Astrocyte (in vitro differentiated cells and primary cell): Measurements from ENCODE around the gene MIGA1. TPM values are rescaled to one million over a fixed set of nuclear protein-coding genes. Genes with fewer than 3 reads are reported as not detected.
A peak's percentile ranks its signal among the peaks of the same experiment; 100 is the strongest.

Source experiments
- DNase-seq: peaks from one replicate; pipeline ENCODE4 v3.0.0-alpha.2; 2010; ENCODE audit warnings: low read depth
- FAIRE-seq: peaks from 2 replicates; lab custom pipeline; 2011; peaks lifted over from hg19 to GRCh38; lab: Jason Lieb, UNC
- H2AFZ ChIP-seq: 2 replicates; pipeline ENCODE4 v1.6.0; 2012; ENCODE audit warnings: low read depth, low read length, inconsistent platforms
- H3K27ac ChIP-seq: 2 replicates; pipeline ENCODE4 v1.5.1; 2011; ENCODE audit warnings: low read depth, low read length, inconsistent platforms
- H3K27me3 ChIP-seq: 2 replicates; pipeline ENCODE4 v1.6.0; 2011; ENCODE audit warnings: low read length, inconsistent platforms; ENCODE audit not compliant: insufficient read depth
- H3K36me3 ChIP-seq: 2 replicates; pipeline ENCODE4 v1.5.1; 2011; ENCODE audit warnings: low read length, inconsistent platforms; ENCODE audit not compliant: insufficient read depth
- H3K4me1 ChIP-seq: 2 replicates; pipeline ENCODE4 v1.5.1; 2011; ENCODE audit warnings: low read length, inconsistent platforms; ENCODE audit not compliant: insufficient read depth
- H3K4me2 ChIP-seq: 2 replicates; pipeline ENCODE4 v1.6.0; 2012; ENCODE audit warnings: low read length, inconsistent platforms
- H3K4me3 ChIP-seq: 2 replicates; pipeline ENCODE4 v1.5.1; 2011; ENCODE audit warnings: low read depth, mild to moderate bottlenecking, low read length, inconsistent platforms; ENCODE audit not compliant: insufficient read depth
- H3K79me2 ChIP-seq: 2 replicates; pipeline ENCODE4 v1.6.0; 2012; ENCODE audit warnings: mild to moderate bottlenecking, low read length, inconsistent platforms; ENCODE audit not compliant: insufficient read depth
- H3K9ac ChIP-seq: 2 replicates; pipeline ENCODE4 v1.6.0; 2012; ENCODE audit warnings: mild to moderate bottlenecking, low read length, inconsistent platforms
- H3K9me3 ChIP-seq: 2 replicates; pipeline ENCODE4 v1.5.1; 2012; ENCODE audit warnings: low read depth, mild to moderate bottlenecking, low read length, inconsistent platforms; ENCODE audit not compliant: insufficient read depth
- H4K20me1 ChIP-seq: 2 replicates; pipeline ENCODE4 v1.6.0; 2012; ENCODE audit warnings: low read length, inconsistent platforms; ENCODE audit not compliant: insufficient read depth
- H3K27ac Mint-ChIP-seq: one replicate; pipeline ENCODE4 v1.8.0; 2021; ENCODE audit warnings: mild to moderate bottlenecking, mixed read lengths; ENCODE audit not compliant: unreplicated experiment
- H3K27me3 Mint-ChIP-seq: one replicate; pipeline ENCODE4 v1.8.0; 2021; ENCODE audit warnings: low read depth, mixed read lengths; ENCODE audit not compliant: unreplicated experiment
- H3K36me3 Mint-ChIP-seq: one replicate; pipeline ENCODE4 v1.8.0; 2021; ENCODE audit warnings: low read depth, mixed read lengths; ENCODE audit not compliant: unreplicated experiment
- H3K4me1 Mint-ChIP-seq: one replicate; pipeline ENCODE4 v1.8.0; 2021; ENCODE audit warnings: low read depth, mixed read lengths; ENCODE audit not compliant: unreplicated experiment
- H3K4me3 Mint-ChIP-seq: one replicate; pipeline ENCODE4 v1.8.0; 2021; ENCODE audit warnings: mild to moderate bottlenecking, moderate library complexity, mixed read lengths; ENCODE audit not compliant: unreplicated experiment
- H3K9me3 Mint-ChIP-seq: one replicate; pipeline ENCODE4 v1.8.0; 2021; ENCODE audit warnings: mild to moderate bottlenecking, mixed read lengths; ENCODE audit not compliant: unreplicated experiment
- CTCF ChIP-seq: IDR thresholded peaks from 2 replicates; pipeline ENCODE4 v1.5.1; 2011; ENCODE audit warnings: low read depth, mild to moderate bottlenecking, inconsistent platforms, low read length, moderate library complexity; ENCODE audit not compliant: insufficient read depth
- EZH2 ChIP-seq: IDR thresholded peaks from 2 replicates; pipeline ENCODE4 v1.6.1; 2012; ENCODE audit warnings: mild to moderate bottlenecking, low read length, inconsistent platforms; ENCODE audit not compliant: insufficient read depth
- total RNA-seq: library from RNA; stranded (reverse); gene quantifications from 2 replicates; pipeline ENCODE4 v1.2.1, GENCODE V29; 2021

Gene MIGA1
- total RNA-seq, 1 donor from 2014 or later = 17.7 TPM

GRCh38 chr1:77757066-77757584, 22.3 kb upstream of the MIGA1 start:
- H3K9ac ChIP-seq = peak overlapping the region; percentile 8
- Mint-ChIP-seq H3K36me3 (no peaks in the 10 kb centered on the region), H3K27ac (no peak overlapping the region), H3K9me3 (no peaks in the 10 kb centered on the region), H3K4me3 (peak overlapping the region; percentile 97), H3K27me3 (no peaks in the 10 kb centered on the region), H3K4me1 (peaks cover 11% of the 10 kb centered on the region)
- H2AFZ ChIP-seq = no peak overlapping the region
- FAIRE-seq (no peak), DNase-seq (no peak)
- H3K4me1 ChIP-seq = no peaks in the 10 kb centered on the region
- no peaks in the 10 kb centered on the region for H3K9me3 ChIP-seq
- peaks cover 73% of the 10 kb centered on the region for H3K79me2 ChIP-seq
- no peaks in the 10 kb centered on the region for H3K27me3 ChIP-seq
- peaks cover 49% of the 10 kb centered on the region for H4K20me1 ChIP-seq
- H3K4me3 ChIP-seq = no peak overlapping the region
- no peaks in the 10 kb centered on the region for H3K36me3 ChIP-seq
- no peak for TF ChIP-seq EZH2
- TF ChIP-seq CTCF = no peak
- H3K27ac ChIP-seq = no peak overlapping the region
- peak overlapping the region; percentile 95 for H3K4me2 ChIP-seq

- Histone ChIP-seq H3K4me1 (no peaks in the 10 kb centered on the region), H3K27ac (no peak overlapping the region), H4K20me1 (peaks cover 49% of the 10 kb centered on the region), H3K79me2 (peaks cover 68% of the 10 kb centered on the region), H3K9ac (peak overlapping the region; percentile 8), H3K4me3 (no peak overlapping the region), H2AFZ (no peak overlapping the region), H3K27me3 (no peaks in the 10 kb centered on the region), H3K4me2 (peak overlapping the region; percentile 95), H3K36me3 (no peaks in the 10 kb centered on the region), H3K9me3 (no peaks in the 10 kb centered on the region)
- no peak for TF ChIP-seq CTCF
- TF ChIP-seq EZH2 = no peak
- DNase-seq (peak; percentile 1), FAIRE-seq (peak; percentile 29)
- no peaks in the 10 kb centered on the region for H3K36me3 Mint-ChIP-seq
- H3K9me3 Mint-ChIP-seq = no peaks in the 10 kb centered on the region
- H3K27me3 Mint-ChIP-seq = no peaks in the 10 kb centered on the region
- H3K4me3 Mint-ChIP-seq = peak overlapping the region; percentile 97
- H3K4me1 Mint-ChIP-seq = peaks cover 12% of the 10 kb centered on the region
- H3K27ac Mint-ChIP-seq = no peak overlapping the region
These were observed 21.8 kb upstream of the MIGA1 start for GRCh38 chr1:77757603-77758002.
